SW 1271 (cell line): ENCODE measurements around the gene SNCG.
"Not testable (repeated sequence)": the region's sequence is repeated elsewhere in the genome, so short reads cannot be mapped to it uniquely, and the experiment has no call there.

Experiments
- DNase-seq, 2 experiments: peaks; one replicate each; lab custom pipeline; 2025; lab: John Stamatoyannopoulos, UW

Gene SNCG

GRCh38 chr10:86978457-86978856 is 20.1 kb downstream of the SNCG start:
- DNase-seq, result not testable (repeated sequence)

- DNase-seq, result no peak
Observed at GRCh38 chr10:86979296-86979818, 21.0 kb downstream of the SNCG start.

- DNase-seq, result no peak
Observed at GRCh38 chr10:86979977-86980448, 21.6 kb downstream of the SNCG start.

GRCh38 chr10:86981020-86981419 is 22.6 kb downstream of the SNCG start:
- DNase-seq, result not testable (repeated sequence)

- DNase-seq, result no peak
Observed at GRCh38 chr10:86981716-86982115, 23.3 kb downstream of the SNCG start.

GRCh38 chr10:86984498-86984897 is 26.1 kb downstream of the SNCG start:
- DNase-seq, result not testable (repeated sequence)

- DNase-seq, result no peak
Observed at GRCh38 chr10:86988520-86988919, 30.1 kb downstream of the SNCG start.

- DNase-seq, result not testable (repeated sequence)
Observed at GRCh38 chr10:86991362-86991761, 33.0 kb downstream of the SNCG start.

- DNase-seq, result no peak
Observed at GRCh38 chr10:86992456-86992855, 34.1 kb downstream of the SNCG start.

- no peak for DNase-seq
Observed at GRCh38 chr10:86992929-86993328, 34.5 kb downstream of the SNCG start.

GRCh38 chr10:86999802-87000403 is 41.5 kb downstream of the SNCG start:
- not testable (repeated sequence) for DNase-seq

GRCh38 chr10:87000491-87000890 is 42.1 kb downstream of the SNCG start:
- DNase-seq, result no peak

GRCh38 chr10:87007124-87007523 is 48.7 kb downstream of the SNCG start:
- DNase-seq, result not testable (repeated sequence)

- DNase-seq, result not testable (repeated sequence)
Observed at GRCh38 chr10:87007674-87008073, 49.3 kb downstream of the SNCG start.

GRCh38 chr10:87008303-87008702 is 49.9 kb downstream of the SNCG start:
- not testable (repeated sequence) for DNase-seq

GRCh38 chr10:87009134-87009696 is 50.8 kb downstream of the SNCG start:
- DNase-seq, result not testable (repeated sequence)
